ENCODE results near the gene APEX2.

The APEX2 gene

DNA sequence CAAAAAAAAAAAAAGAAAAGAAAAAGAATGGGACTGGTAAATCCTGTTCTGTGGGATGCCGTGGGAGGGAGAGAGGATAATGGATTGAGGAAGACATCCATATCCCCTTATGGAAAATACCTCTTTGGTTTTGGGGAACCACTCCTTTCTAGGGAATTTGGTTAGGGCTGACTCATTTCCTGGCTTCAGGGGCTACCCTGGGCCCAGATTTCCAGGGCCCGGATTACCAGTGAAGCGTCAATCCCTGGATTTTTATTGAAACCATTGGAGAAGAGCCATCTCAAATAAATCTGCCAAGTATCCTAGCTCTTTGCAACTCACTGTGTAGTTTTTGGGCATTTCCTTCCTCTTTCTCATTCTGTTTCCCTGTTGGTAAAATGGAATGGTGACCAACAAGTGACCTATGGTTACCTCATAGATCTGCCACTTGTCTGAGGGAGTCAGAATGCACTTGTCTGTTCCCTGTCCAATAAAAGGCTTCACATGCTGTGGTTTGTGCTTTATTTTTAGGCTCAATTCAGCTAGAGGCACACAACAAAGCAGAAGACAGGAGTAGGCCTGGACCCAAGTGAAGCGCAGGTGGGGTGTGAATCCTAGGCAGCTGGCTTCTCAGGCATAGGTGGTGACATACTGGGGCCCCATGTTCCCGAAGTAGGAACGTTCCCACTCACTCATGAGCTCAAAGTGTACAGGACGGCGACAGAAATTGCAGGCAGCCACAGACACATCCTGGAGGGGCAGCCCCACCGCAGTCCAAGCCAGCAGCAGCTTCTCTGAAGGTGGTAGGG, 8.6 kb downstream of the APEX2 start:
- Histone ChIP-seq H3K4me3 (ENCODE audit: low read depth in 1 of 5, low read length in 5 of 5) (no peak overlapping the region), H3K9ac (ENCODE audit: low read length in 5 of 5) (no peak overlapping the region), H3K9me3 (ENCODE audit: control insufficient read depth in 5 of 5, low read length in 5 of 5) (no peaks in the 10 kb centered on the region), H3K27ac (ENCODE audit: low read depth, low read length) (peak overlapping the region; percentile 38), H3K4me1 (ENCODE audit: control insufficient read depth in 5 of 5, insufficient read depth in 5 of 5, low read length in 5 of 5) (peaks cover 4 to 37% (median 17%) of the 10 kb centered on the region in 5 donors), H3K27me3 (ENCODE audit: control insufficient read depth in 5 of 5, insufficient read depth in 4 of 5, low read length in 5 of 5) (peaks cover 0 to 18% (median 4%) of the 10 kb centered on the region in 5 donors), H3K36me3 (ENCODE audit: control insufficient read depth in 5 of 5, insufficient read depth in 5 of 5, low read length in 5 of 5) (peaks cover 3 to 31% (median 19%) of the 10 kb centered on the region in 5 donors)

DNA sequence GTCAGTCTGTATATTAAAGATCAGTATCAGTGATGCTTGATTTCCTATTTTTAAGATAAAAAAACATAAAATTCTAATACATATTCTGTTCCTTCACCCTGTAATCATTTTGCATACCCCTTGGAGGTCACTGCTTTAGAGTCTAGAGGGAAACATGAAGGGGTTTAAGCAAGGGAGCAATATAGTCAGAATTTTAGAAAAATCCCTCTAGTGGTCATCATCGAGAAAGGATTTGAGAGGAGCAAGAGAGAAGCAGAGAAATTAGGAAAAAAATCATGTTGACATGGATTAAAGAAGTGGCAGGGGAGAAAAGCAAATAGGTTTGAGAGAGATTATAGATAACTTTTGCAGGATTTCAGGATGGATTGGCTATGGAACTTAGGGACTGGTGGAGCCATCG, 11.1 kb downstream of the APEX2 start:
- peaks cover 0 to 14% (median 7%) of the 10 kb centered on the region in 5 donors for H3K27me3 ChIP-seq (ENCODE audit: control insufficient read depth in 5 of 5, insufficient read depth in 4 of 5, low read length in 5 of 5)
- no peak overlapping the region for H3K27ac ChIP-seq (ENCODE audit: low read depth, low read length)
- peaks cover 0 to 32% (median 17%) of the 10 kb centered on the region in 5 donors for H3K4me1 ChIP-seq (ENCODE audit: control insufficient read depth in 5 of 5, insufficient read depth in 5 of 5, low read length in 5 of 5)
- H3K4me3 ChIP-seq (ENCODE audit: low read depth in 1 of 5, low read length in 5 of 5) = no peak overlapping the region
- no peak overlapping the region for H3K9ac ChIP-seq (ENCODE audit: low read length in 5 of 5)
- no peaks in the 10 kb centered on the region for H3K9me3 ChIP-seq (ENCODE audit: control insufficient read depth in 5 of 5, low read length in 5 of 5)
- H3K36me3 ChIP-seq (ENCODE audit: control insufficient read depth in 5 of 5, insufficient read depth in 5 of 5, low read length in 5 of 5) = peaks cover 0 to 8% (median 4%) of the 10 kb centered on the region in 5 donors

DNA sequence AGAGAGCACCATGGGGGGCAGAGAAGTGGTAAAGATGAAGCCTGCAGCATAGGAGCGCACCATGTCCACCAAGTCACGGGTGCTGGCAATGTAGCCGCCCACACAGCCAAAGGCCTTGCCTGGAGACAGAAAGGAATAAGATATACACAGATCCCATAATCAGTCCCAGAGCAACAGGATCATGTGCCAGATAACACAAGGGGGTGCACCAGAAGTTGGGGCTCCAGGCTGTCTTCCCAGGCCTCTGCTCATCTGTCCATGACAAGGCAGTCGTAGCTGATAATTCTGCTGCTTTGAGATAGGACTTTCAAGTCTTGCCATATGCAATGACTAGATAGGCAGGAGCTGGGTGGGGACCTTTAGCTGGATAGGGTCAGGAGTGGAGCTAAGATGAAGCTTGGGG, 14.7 kb downstream of the APEX2 start:
- no peaks in the 10 kb centered on the region for H3K36me3 ChIP-seq (ENCODE audit: control insufficient read depth in 5 of 5, insufficient read depth in 5 of 5, low read length in 5 of 5)
- H3K9ac ChIP-seq (ENCODE audit: low read length in 5 of 5) = no peak overlapping the region
- H3K4me3 ChIP-seq (ENCODE audit: low read depth in 1 of 5, low read length in 5 of 5) = no peak overlapping the region
- no peaks in the 10 kb centered on the region for H3K4me1 ChIP-seq (ENCODE audit: control insufficient read depth in 5 of 5, insufficient read depth in 5 of 5, low read length in 5 of 5)
- no peaks in the 10 kb centered on the region for H3K9me3 ChIP-seq (ENCODE audit: control insufficient read depth in 5 of 5, low read length in 5 of 5)
- H3K27ac ChIP-seq (ENCODE audit: low read depth, low read length) = no peak overlapping the region
- H3K27me3 ChIP-seq (ENCODE audit: control insufficient read depth in 5 of 5, insufficient read depth in 4 of 5, low read length in 5 of 5) = peaks cover 0 to 20% (median 6%) of the 10 kb centered on the region in 5 donors

DNA sequence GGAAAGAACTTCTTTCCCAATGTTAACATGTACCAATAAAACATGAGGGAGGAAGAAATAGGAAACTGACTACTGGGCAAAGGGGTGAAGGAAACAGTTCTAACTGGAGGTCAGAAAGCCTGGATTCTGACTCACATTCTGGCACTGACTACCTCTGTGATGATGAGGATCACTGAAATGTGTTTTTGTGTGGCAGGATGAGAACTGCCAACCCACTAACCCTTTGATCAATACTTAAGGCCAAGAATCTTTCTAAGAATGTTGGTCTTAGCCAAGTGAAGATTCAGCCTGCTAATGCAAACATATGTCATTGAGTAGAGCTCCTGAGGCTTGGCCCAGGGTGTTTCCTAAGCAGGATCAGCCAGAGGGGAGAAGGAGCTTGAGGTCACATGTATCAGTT, 26.0 kb downstream of the APEX2 start:
- Histone ChIP-seq H3K27me3 (ENCODE audit: control insufficient read depth in 5 of 5, insufficient read depth in 4 of 5, low read length in 5 of 5) (peaks cover 0 to 21% (median 5%) of the 10 kb centered on the region in 5 donors), H3K9ac (ENCODE audit: low read length in 5 of 5) (no peak overlapping the region), H3K9me3 (ENCODE audit: control insufficient read depth in 5 of 5, low read length in 5 of 5) (no peaks in the 10 kb centered on the region), H3K4me1 (ENCODE audit: control insufficient read depth in 5 of 5, insufficient read depth in 5 of 5, low read length in 5 of 5) (no peaks in the 10 kb centered on the region), H3K36me3 (ENCODE audit: control insufficient read depth in 5 of 5, insufficient read depth in 5 of 5, low read length in 5 of 5) (no peaks in the 10 kb centered on the region), H3K4me3 (ENCODE audit: low read depth in 1 of 5, low read length in 5 of 5) (no peak overlapping the region), H3K27ac (ENCODE audit: low read depth, low read length) (no peak overlapping the region)

DNA sequence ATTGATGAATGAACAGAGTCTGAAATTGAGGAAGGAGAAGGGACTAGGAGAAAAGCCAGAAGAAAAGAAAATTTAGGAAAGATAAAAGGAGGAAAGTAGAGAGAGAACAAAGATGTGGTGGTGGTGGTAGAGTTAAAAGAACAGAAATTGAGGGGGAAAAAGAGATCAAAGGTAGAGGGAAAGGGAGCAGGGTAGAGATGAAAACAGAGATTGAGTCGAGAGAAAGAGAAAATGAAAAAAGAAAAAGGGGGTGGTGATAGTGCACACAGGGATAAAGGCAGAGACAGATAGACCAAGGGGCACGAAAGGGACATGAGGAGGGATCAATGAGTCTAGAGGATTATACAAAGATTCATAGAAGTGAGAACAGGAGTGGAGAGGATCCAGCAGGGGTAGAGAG, 26.7 kb downstream of the APEX2 start:
- Histone ChIP-seq H3K36me3 (ENCODE audit: control insufficient read depth in 5 of 5, insufficient read depth in 5 of 5, low read length in 5 of 5) (no peaks in the 10 kb centered on the region), H3K4me1 (ENCODE audit: control insufficient read depth in 5 of 5, insufficient read depth in 5 of 5, low read length in 5 of 5) (no peaks in the 10 kb centered on the region), H3K27ac (ENCODE audit: low read depth, low read length) (no peak overlapping the region), H3K9ac (ENCODE audit: low read length in 5 of 5) (no peak overlapping the region), H3K4me3 (ENCODE audit: low read depth in 1 of 5, low read length in 5 of 5) (no peak overlapping the region), H3K9me3 (ENCODE audit: control insufficient read depth in 5 of 5, low read length in 5 of 5) (no peaks in the 10 kb centered on the region), H3K27me3 (ENCODE audit: control insufficient read depth in 5 of 5, insufficient read depth in 4 of 5, low read length in 5 of 5) (peaks cover 0 to 21% (median 5%) of the 10 kb centered on the region in 5 donors)

DNA sequence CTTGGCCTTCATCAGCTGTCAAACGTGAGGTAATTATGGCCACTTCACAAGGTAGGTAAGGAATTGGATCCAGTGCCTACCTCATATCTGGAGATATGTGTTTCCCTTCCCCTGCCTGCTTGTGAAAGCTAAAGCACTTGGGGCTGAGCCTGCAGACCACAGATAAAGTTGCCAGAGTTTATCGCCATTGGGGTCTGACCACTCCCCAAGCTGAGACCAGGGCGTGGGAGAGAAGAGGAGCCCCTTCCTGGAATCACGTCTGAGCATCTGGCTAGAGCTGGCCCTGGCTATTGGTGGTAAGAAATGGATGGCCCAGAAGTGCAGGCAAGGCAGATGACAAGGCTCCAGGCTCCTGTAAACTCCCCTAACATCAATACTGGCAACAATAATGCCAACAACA, 27.9 kb downstream of the APEX2 start:
- no peaks in the 10 kb centered on the region for H3K4me1 ChIP-seq (ENCODE audit: control insufficient read depth in 5 of 5, insufficient read depth in 5 of 5, low read length in 5 of 5)
- H3K4me3 ChIP-seq (ENCODE audit: low read depth in 1 of 5, low read length in 5 of 5) = no peak overlapping the region
- H3K36me3 ChIP-seq (ENCODE audit: control insufficient read depth in 5 of 5, insufficient read depth in 5 of 5, low read length in 5 of 5) = no peaks in the 10 kb centered on the region
- H3K27ac ChIP-seq (ENCODE audit: low read depth, low read length) = no peak overlapping the region
- peaks cover 0 to 22% (median 5%) of the 10 kb centered on the region in 5 donors for H3K27me3 ChIP-seq (ENCODE audit: control insufficient read depth in 5 of 5, insufficient read depth in 4 of 5, low read length in 5 of 5)
- H3K9me3 ChIP-seq (ENCODE audit: control insufficient read depth in 5 of 5, low read length in 5 of 5) = no peaks in the 10 kb centered on the region
- no peak overlapping the region for H3K9ac ChIP-seq (ENCODE audit: low read length in 5 of 5)

DNA sequence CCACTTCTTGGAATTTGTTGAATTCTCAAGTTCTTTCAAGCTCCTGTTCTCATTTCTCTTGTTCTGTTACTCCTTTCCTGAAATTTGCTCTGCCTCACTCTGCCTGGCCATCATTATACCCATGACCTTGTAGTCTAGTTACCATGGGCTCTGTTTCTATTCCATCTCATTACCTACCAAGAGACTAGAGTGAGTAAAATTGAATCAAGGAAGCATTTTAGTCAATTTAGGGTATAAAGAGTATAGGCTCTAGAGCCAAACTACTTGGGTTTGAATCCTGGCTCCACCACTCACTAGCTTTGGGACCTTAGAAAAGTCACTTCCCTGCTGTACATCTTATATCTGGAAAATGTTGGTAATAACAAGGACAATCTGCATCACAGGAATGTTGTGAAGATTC, 28.4 kb downstream of the APEX2 start:
- H3K4me3 ChIP-seq (ENCODE audit: low read depth in 1 of 5, low read length in 5 of 5) = no peak overlapping the region
- H3K4me1 ChIP-seq (ENCODE audit: control insufficient read depth in 5 of 5, insufficient read depth in 5 of 5, low read length in 5 of 5) = no peaks in the 10 kb centered on the region
- no peaks in the 10 kb centered on the region for H3K36me3 ChIP-seq (ENCODE audit: control insufficient read depth in 5 of 5, insufficient read depth in 5 of 5, low read length in 5 of 5)
- no peak overlapping the region for H3K27ac ChIP-seq (ENCODE audit: low read depth, low read length)
- no peaks in the 10 kb centered on the region for H3K9me3 ChIP-seq (ENCODE audit: control insufficient read depth in 5 of 5, low read length in 5 of 5)
- peaks cover 0 to 23% (median 5%) of the 10 kb centered on the region in 5 donors for H3K27me3 ChIP-seq (ENCODE audit: control insufficient read depth in 5 of 5, insufficient read depth in 4 of 5, low read length in 5 of 5)
- no peak overlapping the region for H3K9ac ChIP-seq (ENCODE audit: low read length in 5 of 5)

DNA sequence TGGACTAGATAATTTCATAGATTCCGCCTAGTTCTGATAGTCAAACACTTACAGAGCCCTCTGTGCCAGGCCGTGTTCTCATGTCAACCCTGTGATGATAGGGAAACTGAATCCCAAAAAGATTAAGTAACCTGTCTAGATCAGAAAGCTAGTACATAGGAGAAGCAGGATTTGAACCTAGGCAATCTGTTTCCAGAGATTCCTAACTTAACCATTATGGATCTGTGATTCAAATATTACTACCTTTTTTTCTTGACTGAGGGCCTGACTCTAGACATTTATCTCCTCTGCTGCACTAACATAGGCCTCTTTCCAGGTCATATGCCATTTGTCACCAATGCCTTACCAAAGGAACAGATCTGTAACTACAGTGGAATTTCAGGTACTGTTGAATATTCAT, 29.1 kb downstream of the APEX2 start:
- Histone ChIP-seq H3K4me3 (ENCODE audit: low read depth in 1 of 5, low read length in 5 of 5) (no peak overlapping the region), H3K27me3 (ENCODE audit: control insufficient read depth in 5 of 5, insufficient read depth in 4 of 5, low read length in 5 of 5) (peaks cover 0 to 20% (median 5%) of the 10 kb centered on the region in 5 donors), H3K9ac (ENCODE audit: low read length in 5 of 5) (no peak overlapping the region), H3K36me3 (ENCODE audit: control insufficient read depth in 5 of 5, insufficient read depth in 5 of 5, low read length in 5 of 5) (no peaks in the 10 kb centered on the region), H3K4me1 (ENCODE audit: control insufficient read depth in 5 of 5, insufficient read depth in 5 of 5, low read length in 5 of 5) (no peaks in the 10 kb centered on the region), H3K9me3 (ENCODE audit: control insufficient read depth in 5 of 5, low read length in 5 of 5) (no peaks in the 10 kb centered on the region), H3K27ac (ENCODE audit: low read depth, low read length) (no peak overlapping the region)

DNA sequence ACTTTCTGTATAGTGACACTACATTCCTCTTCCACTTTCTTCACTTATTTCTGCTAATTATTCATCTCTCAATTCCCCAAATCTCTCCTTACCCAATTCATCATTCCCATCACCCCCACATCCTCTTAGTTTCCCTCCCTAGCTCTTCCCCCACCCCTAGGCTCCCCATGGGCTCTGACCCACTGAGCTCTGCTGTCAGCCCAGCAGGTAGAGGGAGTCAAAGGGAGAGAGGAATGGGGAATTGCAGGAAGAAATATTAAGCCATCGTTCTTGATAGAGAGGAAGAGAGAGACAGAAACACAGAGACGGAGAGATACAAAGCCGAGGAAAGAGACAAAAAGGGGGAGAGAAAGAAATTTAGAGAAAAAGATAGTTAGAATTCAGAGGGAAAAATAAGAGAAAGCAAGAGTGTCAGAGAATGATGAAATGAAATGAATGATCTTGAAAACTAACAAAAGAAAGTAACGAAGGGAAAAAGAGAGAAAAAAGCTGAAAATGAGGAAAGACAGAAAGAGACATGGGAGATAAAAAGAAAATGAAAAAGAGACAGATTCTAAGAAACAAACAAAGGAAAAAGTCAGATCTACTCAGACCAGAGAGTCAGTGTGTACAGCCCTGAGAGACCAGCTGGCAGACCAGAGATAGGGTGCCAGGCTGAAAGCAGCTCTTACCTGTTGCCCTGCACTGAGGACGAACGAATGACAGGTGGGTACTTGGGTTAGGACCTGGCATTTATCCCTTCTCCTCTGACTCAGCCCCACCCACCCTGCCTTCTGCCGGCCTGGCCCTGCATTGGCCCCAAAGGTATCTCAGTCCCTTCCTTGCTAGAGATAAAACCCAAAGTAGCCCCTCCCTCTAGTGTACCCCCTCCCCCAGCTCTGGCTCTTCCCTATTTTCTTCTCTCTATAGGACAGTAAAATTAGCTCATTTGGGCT, 30.4 kb downstream of the APEX2 start, which contains the start of gene ALAS2:
ALAS2 (minus strand) TSS at position 707 of the 935 bp plus-strand sequence. CDS start 4,977 bp downstream, outside the sequence.
- peaks cover 0 to 3% (median 0%) of the 10 kb centered on the region in 5 donors for H3K9me3 ChIP-seq (ENCODE audit: control insufficient read depth in 5 of 5, low read length in 5 of 5)
- H3K36me3 ChIP-seq (ENCODE audit: control insufficient read depth in 5 of 5, insufficient read depth in 5 of 5, low read length in 5 of 5) = no peaks in the 10 kb centered on the region
- H3K27me3 ChIP-seq (ENCODE audit: control insufficient read depth in 5 of 5, insufficient read depth in 4 of 5, low read length in 5 of 5) = peaks cover 0 to 16% (median 5%) of the 10 kb centered on the region in 5 donors
- H3K4me1 ChIP-seq (ENCODE audit: control insufficient read depth in 5 of 5, insufficient read depth in 5 of 5, low read length in 5 of 5) = no peaks in the 10 kb centered on the region
- no peak within 1 kb of the TSS for H3K9ac ChIP-seq (ENCODE audit: low read length in 5 of 5)
- H3K4me3 ChIP-seq (ENCODE audit: low read depth in 1 of 5, low read length in 5 of 5) = no peak within 1 kb of the TSS
- H3K27ac ChIP-seq (ENCODE audit: low read depth, low read length) = no peak within 1 kb of the TSS

DNA sequence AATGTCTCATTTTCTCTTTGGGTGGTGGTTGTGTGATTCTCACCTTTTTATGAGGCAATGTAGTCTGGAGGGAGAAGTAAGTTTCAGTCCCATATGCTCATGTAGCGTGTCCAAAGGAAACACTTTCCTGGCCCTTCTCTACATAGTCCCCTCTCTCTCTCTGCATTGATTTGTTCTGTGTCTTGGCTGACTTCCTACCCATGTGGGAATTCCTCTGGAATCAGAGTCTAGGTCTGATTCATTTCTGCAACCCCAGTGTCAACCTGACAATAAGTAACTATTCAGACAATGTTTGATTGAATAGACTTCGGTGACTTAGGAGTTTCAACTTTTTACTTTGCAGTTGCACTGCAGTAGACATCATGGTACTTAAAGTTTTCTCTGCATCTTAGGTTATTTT, 33.3 kb downstream of the APEX2 start:
- Histone ChIP-seq H3K9ac (ENCODE audit: low read length in 5 of 5) (no peak overlapping the region), H3K27ac (ENCODE audit: low read depth, low read length) (no peak overlapping the region), H3K4me3 (ENCODE audit: low read depth in 1 of 5, low read length in 5 of 5) (no peak overlapping the region), H3K9me3 (ENCODE audit: control insufficient read depth in 5 of 5, low read length in 5 of 5) (peaks cover 0 to 4% (median 0%) of the 10 kb centered on the region in 5 donors), H3K36me3 (ENCODE audit: control insufficient read depth in 5 of 5, insufficient read depth in 5 of 5, low read length in 5 of 5) (no peaks in the 10 kb centered on the region), H3K27me3 (ENCODE audit: control insufficient read depth in 5 of 5, insufficient read depth in 4 of 5, low read length in 5 of 5) (peaks cover 0 to 5% (median under 1%) of the 10 kb centered on the region in 5 donors), H3K4me1 (ENCODE audit: control insufficient read depth in 5 of 5, insufficient read depth in 5 of 5, low read length in 5 of 5) (no peaks in the 10 kb centered on the region)

Measured in subcutaneous abdominal adipose tissue (tissue), 5 donors.